Neural crest cell (in vitro differentiated cells): Measurements from ENCODE around the gene FAM114A2. TPM values are rescaled to one million over a fixed set of nuclear protein-coding genes. Genes with fewer than 3 reads are reported as not detected.

ENCODE experiments used
- DNase-seq: peaks from one replicate; pipeline ENCODE4 v3.0.0; 2021; ENCODE audit warnings: low read depth, mixed read lengths, low spot score
- H3K27ac Mint-ChIP-seq: one replicate; pipeline ENCODE4 v1.8.0; 2021; ENCODE audit warnings: mild to moderate bottlenecking, mixed read lengths; ENCODE audit not compliant: unreplicated experiment
- H3K27me3 Mint-ChIP-seq: 2 replicates; pipeline ENCODE4 v1.8.0; 2021; ENCODE audit warnings: low read depth, mild to moderate bottlenecking, mixed read lengths
- H3K36me3 Mint-ChIP-seq: 2 replicates; pipeline ENCODE4 v1.8.0; 2021; ENCODE audit warnings: low read depth, mild to moderate bottlenecking, mixed read lengths
- H3K4me1 Mint-ChIP-seq: 2 replicates; pipeline ENCODE4 v1.8.0; 2021; ENCODE audit warnings: mixed read lengths
- H3K4me3 Mint-ChIP-seq: one replicate; pipeline ENCODE4 v1.8.0; 2021; ENCODE audit warnings: mild to moderate bottlenecking, mixed read lengths
- H3K9me3 Mint-ChIP-seq: 2 replicates; pipeline ENCODE4 v1.8.0; 2021; ENCODE audit warnings: mixed read lengths
- CTCF ChIP-seq: fragments of 200-600 bp; sonication (generic); conservative IDR thresholded peaks from 2 replicates; pipeline ENCODE4 v1.5.0; 2021; ENCODE audit warnings: antibody characterized with exemption, mild to moderate bottlenecking
- total RNA-seq: library from RNA; stranded (reverse); gene quantifications from 2 replicates; pipeline ENCODE4 v1.2.1, GENCODE V29; 2021

Gene FAM114A2
- total RNA-seq, 1 donor from 2014 or later, result 32.4 TPM

- no peak overlapping the region for H3K27ac Mint-ChIP-seq
These were observed 28.1 kb downstream of the FAM114A2 start for GRCh38 chr5:154010660-154011059.

GRCh38 chr5:154005648-154006047 lies 33.1 kb downstream of the FAM114A2 start:
- Mint-ChIP-seq H3K36me3 (no peaks in the 10 kb centered on the region), H3K4me3 (no peak overlapping the region), H3K4me1 (no peaks in the 10 kb centered on the region), H3K27me3 (no peaks in the 10 kb centered on the region), H3K27ac (no peak overlapping the region), H3K9me3 (no peaks in the 10 kb centered on the region)
- DNase-seq, result no peak
- TF ChIP-seq CTCF, result no peak

More at GRCh38 chr5:154010660-154011059, 28.1 kb downstream of the FAM114A2 start:
- TF ChIP-seq CTCF, result no peak
- H3K4me3 Mint-ChIP-seq, result no peak overlapping the region
- H3K36me3 Mint-ChIP-seq, result peaks cover 4% of the 10 kb centered on the region
- H3K9me3 Mint-ChIP-seq, result no peaks in the 10 kb centered on the region
- no peak for DNase-seq
- H3K4me1 Mint-ChIP-seq, result no peaks in the 10 kb centered on the region
- H3K27me3 Mint-ChIP-seq, result no peaks in the 10 kb centered on the region

GRCh38 chr5:154002511-154003020 lies 36.1 kb downstream of the FAM114A2 start:
- no peak for DNase-seq
- Mint-ChIP-seq H3K27me3 (no peaks in the 10 kb centered on the region), H3K4me3 (no peak overlapping the region), H3K4me1 (no peaks in the 10 kb centered on the region), H3K9me3 (peaks cover 4% of the 10 kb centered on the region), H3K27ac (no peak overlapping the region), H3K36me3 (peaks cover 7% of the 10 kb centered on the region)
- TF ChIP-seq CTCF, result no peak

DNA sequence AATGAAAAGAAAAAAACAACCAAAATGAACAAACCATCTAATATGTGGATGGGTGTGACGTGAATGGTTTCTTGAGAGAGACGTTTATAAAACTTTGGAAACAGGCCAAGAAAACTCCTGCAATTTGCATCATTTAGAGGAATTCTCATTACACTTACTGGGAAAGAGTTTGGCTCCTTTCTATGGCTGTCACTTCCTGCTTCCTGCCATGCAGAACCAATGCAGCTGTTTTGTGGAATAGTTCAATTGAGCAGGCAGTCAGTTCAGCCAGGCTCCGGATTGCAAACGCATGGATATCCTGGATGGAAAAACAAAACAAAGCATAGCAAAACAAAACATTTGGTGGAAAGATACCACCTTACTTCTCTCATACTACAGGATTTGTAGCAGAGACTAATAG lies 36.6 kb downstream of the FAM114A2 start:
- Mint-ChIP-seq H3K27ac (no peak overlapping the region), H3K9me3 (peaks cover 4% of the 10 kb centered on the region), H3K4me3 (no peak overlapping the region), H3K36me3 (peaks cover 11% of the 10 kb centered on the region), H3K4me1 (no peaks in the 10 kb centered on the region), H3K27me3 (no peaks in the 10 kb centered on the region)
- no peak for TF ChIP-seq CTCF
- no peak for DNase-seq

DNA sequence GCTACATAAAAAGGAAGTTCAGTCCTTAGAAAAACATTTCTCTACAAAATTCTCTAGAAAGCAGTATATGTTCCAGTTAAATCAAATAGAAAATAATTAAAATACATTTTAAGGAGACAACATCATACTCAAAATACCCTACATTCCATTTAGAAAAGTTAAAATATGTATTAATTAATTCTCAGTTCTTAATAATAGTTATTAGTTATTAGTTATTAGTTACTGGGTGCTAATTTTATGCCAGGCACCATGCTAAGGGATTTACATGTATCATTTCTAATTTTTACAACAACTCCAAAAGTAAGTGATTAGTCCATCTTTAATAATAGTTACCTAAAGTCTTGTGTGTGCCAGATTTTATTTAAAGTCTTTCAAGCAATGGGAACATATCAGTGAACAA lies 38.0 kb downstream of the FAM114A2 start:
- Mint-ChIP-seq H3K4me3 (no peak overlapping the region), H3K27ac (no peak overlapping the region), H3K4me1 (no peaks in the 10 kb centered on the region), H3K27me3 (no peaks in the 10 kb centered on the region), H3K9me3 (peaks cover 4% of the 10 kb centered on the region), H3K36me3 (peaks cover 17% of the 10 kb centered on the region)
- TF ChIP-seq CTCF, result no peak
- DNase-seq, result no peak
